ENCODE measurements around the gene CASZ1.

Gene CASZ1

DNA sequence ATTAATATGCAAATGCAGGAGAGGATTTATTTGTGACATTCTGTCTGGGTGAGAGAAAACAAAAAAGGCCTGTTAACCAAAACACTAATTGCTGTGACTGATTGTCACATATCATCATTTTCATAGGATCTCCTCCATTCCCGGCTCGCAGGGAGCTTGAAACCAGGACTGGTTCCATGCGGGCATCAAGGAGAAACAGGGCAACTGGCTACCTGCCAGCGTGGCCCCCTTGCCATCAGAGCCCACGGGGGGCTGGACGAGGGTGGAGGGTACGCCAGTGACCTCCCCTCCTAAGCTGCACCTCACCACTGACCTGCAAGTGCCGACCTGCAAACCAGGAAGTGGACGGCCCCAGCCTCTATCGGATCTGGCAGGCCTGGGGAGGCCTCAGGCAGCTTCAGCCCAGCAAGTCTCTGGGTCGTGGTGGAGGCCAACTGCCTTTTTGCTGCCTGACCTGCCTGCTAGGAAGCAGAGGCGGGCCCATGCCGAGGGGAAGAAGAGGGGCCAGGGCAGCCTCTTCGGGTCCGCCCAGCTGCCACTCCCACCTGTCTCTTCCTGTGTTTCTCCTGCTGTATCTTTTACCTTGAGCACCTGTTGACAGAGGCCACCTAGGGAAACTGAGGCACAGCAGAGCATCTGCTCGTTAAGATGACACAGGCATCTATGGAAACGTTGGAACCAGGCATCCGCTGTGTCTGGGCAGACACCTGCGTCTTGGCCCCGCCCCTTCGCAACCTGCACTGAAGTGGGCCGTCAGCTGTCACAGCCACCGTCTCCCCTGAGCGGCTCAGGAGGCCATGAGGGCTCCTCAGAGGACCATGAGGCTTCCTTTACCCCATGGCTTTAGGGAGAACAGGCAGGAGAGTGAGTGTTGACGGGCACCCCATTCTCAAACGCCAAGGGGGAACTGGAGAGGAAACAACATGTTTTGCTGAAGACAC is 74.8 kb downstream of the CASZ1 start:
- Histone ChIP-seq H3K9ac (no peak overlapping the region), H3K79me2 (no peaks in the 10 kb centered on the region), H3K4me1 (no peaks in the 10 kb centered on the region), H3K27ac (no peak overlapping the region), H3K36me3 (ENCODE audit: control insufficient read depth, insufficient read depth, low read length) (no peaks in the 10 kb centered on the region), H2AFZ (no peak overlapping the region), H3K9me3 (ENCODE audit: control insufficient read depth, low read length) (no peaks in the 10 kb centered on the region), H3K4me2 (ENCODE audit: low read length) (no peak overlapping the region), H3K27me3 (ENCODE audit: control insufficient read depth, insufficient read depth, low read length) (no peaks in the 10 kb centered on the region), H3K4me3 (ENCODE audit: low read depth, low read length) (no peak overlapping the region)
- TF ChIP-seq, protein P1, sequence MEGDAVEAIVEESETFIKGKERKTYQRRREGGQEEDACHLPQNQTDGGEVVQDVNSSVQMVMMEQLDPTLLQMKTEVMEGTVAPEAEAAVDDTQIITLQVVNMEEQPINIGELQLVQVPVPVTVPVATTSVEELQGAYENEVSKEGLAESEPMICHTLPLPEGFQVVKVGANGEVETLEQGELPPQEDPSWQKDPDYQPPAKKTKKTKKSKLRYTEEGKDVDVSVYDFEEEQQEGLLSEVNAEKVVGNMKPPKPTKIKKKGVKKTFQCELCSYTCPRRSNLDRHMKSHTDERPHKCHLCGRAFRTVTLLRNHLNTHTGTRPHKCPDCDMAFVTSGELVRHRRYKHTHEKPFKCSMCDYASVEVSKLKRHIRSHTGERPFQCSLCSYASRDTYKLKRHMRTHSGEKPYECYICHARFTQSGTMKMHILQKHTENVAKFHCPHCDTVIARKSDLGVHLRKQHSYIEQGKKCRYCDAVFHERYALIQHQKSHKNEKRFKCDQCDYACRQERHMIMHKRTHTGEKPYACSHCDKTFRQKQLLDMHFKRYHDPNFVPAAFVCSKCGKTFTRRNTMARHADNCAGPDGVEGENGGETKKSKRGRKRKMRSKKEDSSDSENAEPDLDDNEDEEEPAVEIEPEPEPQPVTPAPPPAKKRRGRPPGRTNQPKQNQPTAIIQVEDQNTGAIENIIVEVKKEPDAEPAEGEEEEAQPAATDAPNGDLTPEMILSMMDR (IDR thresholded peaks at IDR 0.05) = no peak

DNA sequence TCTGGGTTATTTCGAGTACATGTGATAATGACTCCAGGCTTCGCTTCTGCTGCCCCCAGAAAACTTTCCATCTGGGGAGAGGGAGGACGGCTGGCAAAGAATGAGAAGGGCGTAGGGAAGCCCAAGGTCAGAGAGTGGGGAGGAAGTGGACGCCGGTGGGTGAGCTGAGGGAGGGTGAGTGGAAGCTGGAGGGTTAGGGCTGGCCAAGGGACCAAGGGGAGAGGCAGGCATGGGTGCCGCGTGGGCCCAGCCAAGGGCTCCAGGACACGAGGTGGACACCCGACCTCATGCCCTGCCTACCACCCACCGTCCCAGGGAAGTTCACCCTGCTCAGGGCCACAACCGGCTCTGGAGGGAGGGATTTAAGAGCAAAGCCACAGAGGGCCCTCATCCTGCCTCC is 75.8 kb downstream of the CASZ1 start:
- H2AFZ ChIP-seq = no peak overlapping the region
- no peak overlapping the region for H3K9ac ChIP-seq
- no peaks in the 10 kb centered on the region for H3K4me1 ChIP-seq
- no peaks in the 10 kb centered on the region for H3K79me2 ChIP-seq
- TF ChIP-seq, protein P1 (IDR thresholded peaks at IDR 0.05) = no peak
- H3K9me3 ChIP-seq (ENCODE audit: control insufficient read depth, low read length) = no peaks in the 10 kb centered on the region
- no peak overlapping the region for H3K4me3 ChIP-seq (ENCODE audit: low read depth, low read length)
- H3K36me3 ChIP-seq (ENCODE audit: control insufficient read depth, insufficient read depth, low read length) = no peaks in the 10 kb centered on the region
- H3K27ac ChIP-seq = no peak overlapping the region
- H3K27me3 ChIP-seq (ENCODE audit: control insufficient read depth, insufficient read depth, low read length) = no peaks in the 10 kb centered on the region
- no peak overlapping the region for H3K4me2 ChIP-seq (ENCODE audit: low read length)

DNA sequence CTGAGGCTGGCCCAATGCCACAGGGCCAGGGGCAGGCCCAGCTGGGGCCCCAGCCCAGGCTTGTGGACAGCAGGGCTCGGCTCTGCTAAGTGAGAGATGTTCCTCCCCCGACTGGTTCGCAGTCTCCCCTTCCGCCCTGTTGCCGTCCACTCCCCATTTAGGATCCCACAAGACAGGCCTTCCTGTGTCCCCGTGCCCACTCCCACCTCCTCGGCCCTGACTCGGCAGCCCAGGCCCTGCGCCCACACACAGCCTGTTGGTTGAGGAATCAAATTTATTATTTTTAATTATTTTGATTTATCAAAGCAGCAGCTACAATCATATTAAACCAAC is 78.4 kb downstream of the CASZ1 start:
- TF ChIP-seq, protein P1 (IDR thresholded peaks at IDR 0.05) = no peak
- no peaks in the 10 kb centered on the region for H3K9me3 ChIP-seq (ENCODE audit: control insufficient read depth, low read length)
- no peak overlapping the region for H3K4me3 ChIP-seq (ENCODE audit: low read depth, low read length)
- no peak overlapping the region for H3K27ac ChIP-seq
- no peaks in the 10 kb centered on the region for H3K79me2 ChIP-seq
- no peaks in the 10 kb centered on the region for H3K27me3 ChIP-seq (ENCODE audit: control insufficient read depth, insufficient read depth, low read length)
- no peaks in the 10 kb centered on the region for H3K36me3 ChIP-seq (ENCODE audit: control insufficient read depth, insufficient read depth, low read length)
- no peak overlapping the region for H3K9ac ChIP-seq
- H3K4me1 ChIP-seq = no peaks in the 10 kb centered on the region
- no peak overlapping the region for H2AFZ ChIP-seq
- H3K4me2 ChIP-seq (ENCODE audit: low read length) = no peak overlapping the region

DNA sequence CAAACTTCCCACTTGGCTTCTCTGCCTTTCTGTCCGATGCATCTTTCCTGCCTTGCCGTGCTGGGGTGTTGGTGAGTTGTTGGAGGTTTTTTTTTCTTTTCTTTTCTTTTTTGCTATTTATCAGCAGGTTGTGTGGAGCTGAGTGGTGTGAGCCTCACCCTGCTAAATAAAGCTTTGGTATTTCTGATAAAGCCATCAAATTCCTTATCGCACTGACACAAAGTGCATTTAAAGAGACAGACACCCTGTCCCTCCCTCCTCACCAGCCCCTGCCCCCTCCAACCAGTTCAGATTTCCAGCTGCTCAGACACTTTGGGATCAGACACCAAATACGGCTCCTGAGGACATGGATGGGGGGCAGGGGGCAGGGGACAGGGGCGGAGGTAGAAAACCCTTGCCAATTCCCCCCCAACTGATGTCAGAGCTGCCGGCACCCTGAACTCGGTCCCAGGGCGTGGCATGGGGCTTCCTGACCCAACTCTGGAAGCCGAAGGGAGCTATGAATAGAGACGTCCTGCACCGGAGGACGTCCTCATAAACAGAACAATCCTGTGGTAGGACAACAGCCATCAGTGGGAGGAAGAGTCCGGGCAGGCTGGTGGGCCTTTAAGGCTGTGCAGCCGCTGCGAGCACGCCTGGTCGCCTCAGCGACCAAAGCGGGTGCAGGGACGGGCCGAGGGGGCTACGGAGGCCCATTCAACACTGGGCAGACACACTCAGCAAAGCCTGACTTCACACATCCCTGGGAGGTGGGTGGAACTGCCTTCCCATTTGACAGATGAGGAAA is 79.0 kb downstream of the CASZ1 start:
- H3K4me3 ChIP-seq (ENCODE audit: low read depth, low read length) = no peak overlapping the region
- TF ChIP-seq, protein P1 (IDR thresholded peaks at IDR 0.05) = no peak

More for the DNA sequence above, 79.0 kb downstream of the CASZ1 start:
- no peaks in the 10 kb centered on the region for H3K36me3 ChIP-seq (ENCODE audit: control insufficient read depth, insufficient read depth, low read length)
- H3K27me3 ChIP-seq (ENCODE audit: control insufficient read depth, insufficient read depth, low read length) = no peaks in the 10 kb centered on the region
- H3K27ac ChIP-seq = no peak overlapping the region
- H3K4me1 ChIP-seq = no peaks in the 10 kb centered on the region
- no peaks in the 10 kb centered on the region for H3K79me2 ChIP-seq
- H3K9me3 ChIP-seq (ENCODE audit: control insufficient read depth, low read length) = no peaks in the 10 kb centered on the region
- no peak overlapping the region for H3K4me2 ChIP-seq (ENCODE audit: low read length)
- H2AFZ ChIP-seq = no peak overlapping the region
- H3K9ac ChIP-seq = no peak overlapping the region
